Esophagus muscularis mucosa (tissue), 4 donors: ENCODE measurements around the gene LYZL1.

Experiments used
- EP300 ChIP-seq: sonication (generic); formaldehyde crosslinking; IDR thresholded peaks from one replicate; pipeline ENCODE4 v1.6.1; 2017; ENCODE audit warnings: antibody characterized with exemption
- POLR2AphosphoS5 ChIP-seq, 2 donors: sonication (generic); formaldehyde crosslinking; IDR thresholded peaks; one replicate each; pipeline ENCODE4 v1.6.1; 2017; ENCODE audit warnings: antibody characterized with exemption in 2 of 2
- TF ChIP-seq, protein P1 (sequence below), 3 experiments: fragments of 200-600 bp in 2 of 3; fragments of 450-650 bp in 1 of 3; sonication (generic) in 2 of 3; IDR thresholded peaks; one replicate each; pipeline ENCODE4 v1.5.1; 2017 to 2019; ENCODE audit warnings: antibody characterized with exemption in 3 of 3, mild to moderate bottlenecking in 2 of 3, moderate library complexity in 1 of 3

- TF ChIP-seq POLR2AphosphoS5 (IDR thresholded peaks at IDR 0.05) = no peak
- TF ChIP-seq, protein P1, sequence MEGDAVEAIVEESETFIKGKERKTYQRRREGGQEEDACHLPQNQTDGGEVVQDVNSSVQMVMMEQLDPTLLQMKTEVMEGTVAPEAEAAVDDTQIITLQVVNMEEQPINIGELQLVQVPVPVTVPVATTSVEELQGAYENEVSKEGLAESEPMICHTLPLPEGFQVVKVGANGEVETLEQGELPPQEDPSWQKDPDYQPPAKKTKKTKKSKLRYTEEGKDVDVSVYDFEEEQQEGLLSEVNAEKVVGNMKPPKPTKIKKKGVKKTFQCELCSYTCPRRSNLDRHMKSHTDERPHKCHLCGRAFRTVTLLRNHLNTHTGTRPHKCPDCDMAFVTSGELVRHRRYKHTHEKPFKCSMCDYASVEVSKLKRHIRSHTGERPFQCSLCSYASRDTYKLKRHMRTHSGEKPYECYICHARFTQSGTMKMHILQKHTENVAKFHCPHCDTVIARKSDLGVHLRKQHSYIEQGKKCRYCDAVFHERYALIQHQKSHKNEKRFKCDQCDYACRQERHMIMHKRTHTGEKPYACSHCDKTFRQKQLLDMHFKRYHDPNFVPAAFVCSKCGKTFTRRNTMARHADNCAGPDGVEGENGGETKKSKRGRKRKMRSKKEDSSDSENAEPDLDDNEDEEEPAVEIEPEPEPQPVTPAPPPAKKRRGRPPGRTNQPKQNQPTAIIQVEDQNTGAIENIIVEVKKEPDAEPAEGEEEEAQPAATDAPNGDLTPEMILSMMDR (IDR thresholded peaks at IDR 0.05) = no peak
- no peak for TF ChIP-seq EP300
Observed at GRCh38 chr10:29243066-29243465, 45.8 kb upstream of the LYZL1 start.
